Measurements from ENCODE around the gene ATG2B. TPM values are rescaled to one million over a fixed set of nuclear protein-coding genes. Genes with fewer than 3 reads are reported as not detected.

Gene ATG2B, protein sequence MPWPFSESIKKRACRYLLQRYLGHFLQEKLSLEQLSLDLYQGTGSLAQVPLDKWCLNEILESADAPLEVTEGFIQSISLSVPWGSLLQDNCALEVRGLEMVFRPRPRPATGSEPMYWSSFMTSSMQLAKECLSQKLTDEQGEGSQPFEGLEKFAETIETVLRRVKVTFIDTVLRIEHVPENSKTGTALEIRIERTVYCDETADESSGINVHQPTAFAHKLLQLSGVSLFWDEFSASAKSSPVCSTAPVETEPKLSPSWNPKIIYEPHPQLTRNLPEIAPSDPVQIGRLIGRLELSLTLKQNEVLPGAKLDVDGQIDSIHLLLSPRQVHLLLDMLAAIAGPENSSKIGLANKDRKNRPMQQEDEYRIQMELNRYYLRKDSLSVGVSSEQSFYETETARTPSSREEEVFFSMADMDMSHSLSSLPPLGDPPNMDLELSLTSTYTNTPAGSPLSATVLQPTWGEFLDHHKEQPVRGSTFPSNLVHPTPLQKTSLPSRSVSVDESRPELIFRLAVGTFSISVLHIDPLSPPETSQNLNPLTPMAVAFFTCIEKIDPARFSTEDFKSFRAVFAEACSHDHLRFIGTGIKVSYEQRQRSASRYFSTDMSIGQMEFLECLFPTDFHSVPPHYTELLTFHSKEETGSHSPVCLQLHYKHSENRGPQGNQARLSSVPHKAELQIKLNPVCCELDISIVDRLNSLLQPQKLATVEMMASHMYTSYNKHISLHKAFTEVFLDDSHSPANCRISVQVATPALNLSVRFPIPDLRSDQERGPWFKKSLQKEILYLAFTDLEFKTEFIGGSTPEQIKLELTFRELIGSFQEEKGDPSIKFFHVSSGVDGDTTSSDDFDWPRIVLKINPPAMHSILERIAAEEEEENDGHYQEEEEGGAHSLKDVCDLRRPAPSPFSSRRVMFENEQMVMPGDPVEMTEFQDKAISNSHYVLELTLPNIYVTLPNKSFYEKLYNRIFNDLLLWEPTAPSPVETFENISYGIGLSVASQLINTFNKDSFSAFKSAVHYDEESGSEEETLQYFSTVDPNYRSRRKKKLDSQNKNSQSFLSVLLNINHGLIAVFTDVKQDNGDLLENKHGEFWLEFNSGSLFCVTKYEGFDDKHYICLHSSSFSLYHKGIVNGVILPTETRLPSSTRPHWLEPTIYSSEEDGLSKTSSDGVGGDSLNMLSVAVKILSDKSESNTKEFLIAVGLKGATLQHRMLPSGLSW (N-terminal part only)
- total RNA-seq (15.2 TPM), polyA plus RNA-seq (9.6 TPM)
- long read RNA-seq, donor 1 = 0 reads
- long read RNA-seq, donor 2 = 0 reads
- long read RNA-seq, donor 3 = 0 reads
- long read RNA-seq, donor 4 = 0 reads
- long read RNA-seq, donor 5, partial matches to known transcripts = 0 of 11 reads
- long read RNA-seq, donor 5, other reads (novel, unspliced or antisense) = 11 of 11 reads
- long read RNA-seq, donor 6, partial matches to known transcripts = 7 of 7 reads
- long read RNA-seq, donor 6, other reads (novel, unspliced or antisense) = 0 of 7 reads
- long read RNA-seq, donor 7, partial matches to known transcripts = 0 of 14 reads
- long read RNA-seq, donor 7, other reads (novel, unspliced or antisense) = 14 of 14 reads
- long read RNA-seq, donor 8 = 0 reads
- long read RNA-seq, donor 9 = 0 reads
- long read RNA-seq, donor 10 = 0 reads

DNA sequence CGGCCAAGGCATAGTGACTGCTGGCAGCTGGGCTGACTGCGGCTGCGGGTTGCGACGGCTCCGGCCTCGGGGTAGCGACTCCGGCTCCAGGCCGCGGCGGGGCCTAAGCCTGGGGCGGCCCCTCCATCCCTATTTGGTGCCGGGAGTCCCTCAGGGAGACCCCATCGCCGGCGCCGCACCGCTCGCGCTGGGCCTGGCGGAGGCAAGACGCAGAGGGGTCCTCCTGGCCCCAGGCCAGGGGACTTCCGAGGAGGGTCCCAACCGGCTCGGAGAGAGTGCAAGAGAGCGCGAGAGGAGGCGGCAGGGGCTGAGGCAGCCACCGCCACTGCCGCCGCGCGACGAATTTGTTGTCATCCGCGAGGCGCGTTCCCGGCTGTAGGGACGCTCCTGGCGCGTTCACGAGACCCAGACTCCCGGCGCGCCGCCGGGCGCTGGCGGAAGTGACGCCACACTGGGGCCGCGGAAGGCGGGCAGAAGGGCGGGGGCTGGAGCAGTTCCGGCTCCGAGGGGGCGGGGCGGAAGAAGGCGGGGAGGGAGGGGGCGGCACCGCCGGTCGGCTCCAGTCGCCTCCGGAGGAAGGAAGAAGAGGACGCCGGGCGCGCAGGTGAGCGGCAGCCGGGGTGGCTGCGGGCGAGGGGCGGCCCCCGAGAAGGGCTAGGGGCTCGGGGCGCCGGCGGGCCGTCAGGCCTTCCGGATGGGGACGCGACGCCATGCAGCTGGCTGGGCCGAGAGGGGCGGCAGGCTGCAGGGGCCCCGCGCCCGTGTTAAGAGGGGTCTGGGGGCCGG, at the start of gene ATG2B, which contains the start of gene GSKIP:
ATG2B (minus strand) TSS at position 377 of the 786 bp plus-strand sequence; CDS start at position 12, 365 bp downstream.
GSKIP (plus strand) TSS at position 562 of the 786 bp plus-strand sequence. CDS start 18,722 bp downstream, outside the sequence.
- DNase-seq (ENCODE audit: low read depth in 6 of 9, low spot score in 9 of 9) = peak; percentile 77 to 99 (median 94)
- Histone ChIP-seq H3K27me3 (ENCODE audit: control insufficient read depth in 2 of 2, insufficient read depth in 1 of 2, low read length in 1 of 2) (no peaks in the 10 kb centered on the region), H3K36me3 (ENCODE audit: control insufficient read depth in 2 of 2, insufficient read depth in 2 of 2, low read length in 1 of 2) (no peaks in the 10 kb centered on the region), H3K9me3 (ENCODE audit: control insufficient read depth in 2 of 2, insufficient read depth in 1 of 2, low read length in 1 of 2) (no peaks in the 10 kb centered on the region), H3K4me1 (ENCODE audit: control insufficient read depth in 2 of 2, insufficient read depth in 2 of 2, low read length in 2 of 2) (peaks cover 10 to 11% of the 10 kb centered on the region in 2 donors), H3K4me3 (ENCODE audit: low read length in 2 of 2) (peak within 1 kb of the TSS; percentile 77 to 96), H3K27ac (ENCODE audit: low read depth in 1 of 2, low read length in 1 of 2) (peak within 1 kb of the TSS; percentile 89 to 98)
- WGBS = under 1% methylated on average over 92 of the region's 92 CpGs

DNA sequence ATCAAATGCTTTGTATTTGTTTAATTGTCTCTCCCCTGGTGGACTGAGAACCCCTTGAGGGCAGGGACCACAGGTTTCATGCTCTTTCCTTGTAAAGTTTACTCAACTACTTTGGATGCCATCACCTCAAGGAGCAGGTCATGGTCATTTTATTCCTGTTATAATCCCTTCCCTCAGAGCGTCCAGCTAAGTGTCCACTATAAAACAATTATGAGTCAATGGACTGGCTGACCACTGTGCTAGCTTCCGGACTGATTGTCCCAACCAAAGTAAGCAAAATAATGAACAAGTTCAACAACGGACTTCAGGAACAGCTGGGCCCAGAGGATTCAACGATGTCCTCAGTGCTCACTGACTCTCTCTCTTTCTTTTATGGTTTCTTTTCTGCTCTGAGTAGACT, 47.0 kb upstream of the ATG2B start:
- no peaks in the 10 kb centered on the region for H3K9me3 ChIP-seq (ENCODE audit: control insufficient read depth in 2 of 2, insufficient read depth in 1 of 2, low read length in 1 of 2)
- H3K27ac ChIP-seq (ENCODE audit: low read depth in 1 of 2, low read length in 1 of 2) = no peak overlapping the region
- 96% methylated on average over 4 of the region's 4 CpGs for WGBS
- no peaks in the 10 kb centered on the region for H3K36me3 ChIP-seq (ENCODE audit: control insufficient read depth in 2 of 2, insufficient read depth in 2 of 2, low read length in 1 of 2)
- no peaks in the 10 kb centered on the region for H3K27me3 ChIP-seq (ENCODE audit: control insufficient read depth in 2 of 2, insufficient read depth in 1 of 2, low read length in 1 of 2)
- no peaks in the 10 kb centered on the region for H3K4me1 ChIP-seq (ENCODE audit: control insufficient read depth in 2 of 2, insufficient read depth in 2 of 2, low read length in 2 of 2)
- DNase-seq (ENCODE audit: low read depth in 6 of 9, low spot score in 9 of 9) = no peak
- H3K4me3 ChIP-seq (ENCODE audit: low read length in 2 of 2) = no peak overlapping the region

DNA sequence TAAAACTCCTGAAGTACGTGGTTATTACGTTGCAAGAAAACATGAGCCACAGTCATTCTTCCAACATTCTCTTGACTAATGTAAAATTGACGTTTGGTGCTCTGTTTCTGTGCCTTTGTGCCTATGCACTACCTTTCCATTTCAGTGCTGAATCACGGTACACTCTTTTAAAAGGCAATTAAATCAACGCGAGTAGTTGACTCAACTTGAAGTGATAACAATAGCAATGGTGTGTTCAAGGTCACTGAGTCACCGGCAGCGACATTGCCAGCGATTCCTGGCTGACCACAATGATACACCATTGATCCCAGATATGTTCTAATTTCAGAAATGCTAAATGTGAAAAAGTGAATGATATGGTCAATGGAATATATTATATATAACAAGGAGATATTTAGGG, 46.6 kb upstream of the ATG2B start:
- Histone ChIP-seq H3K27ac (ENCODE audit: low read depth in 1 of 2, low read length in 1 of 2) (no peak overlapping the region), H3K4me3 (ENCODE audit: low read length in 2 of 2) (no peak overlapping the region), H3K36me3 (ENCODE audit: control insufficient read depth in 2 of 2, insufficient read depth in 2 of 2, low read length in 1 of 2) (no peaks in the 10 kb centered on the region), H3K27me3 (ENCODE audit: control insufficient read depth in 2 of 2, insufficient read depth in 1 of 2, low read length in 1 of 2) (no peaks in the 10 kb centered on the region), H3K4me1 (ENCODE audit: control insufficient read depth in 2 of 2, insufficient read depth in 2 of 2, low read length in 2 of 2) (no peaks in the 10 kb centered on the region), H3K9me3 (ENCODE audit: control insufficient read depth in 2 of 2, insufficient read depth in 1 of 2, low read length in 1 of 2) (no peaks in the 10 kb centered on the region)
- no peak for DNase-seq (ENCODE audit: low read depth in 6 of 9, low spot score in 9 of 9)
- WGBS = 97% methylated on average over 9 of the region's 9 CpGs

DNA sequence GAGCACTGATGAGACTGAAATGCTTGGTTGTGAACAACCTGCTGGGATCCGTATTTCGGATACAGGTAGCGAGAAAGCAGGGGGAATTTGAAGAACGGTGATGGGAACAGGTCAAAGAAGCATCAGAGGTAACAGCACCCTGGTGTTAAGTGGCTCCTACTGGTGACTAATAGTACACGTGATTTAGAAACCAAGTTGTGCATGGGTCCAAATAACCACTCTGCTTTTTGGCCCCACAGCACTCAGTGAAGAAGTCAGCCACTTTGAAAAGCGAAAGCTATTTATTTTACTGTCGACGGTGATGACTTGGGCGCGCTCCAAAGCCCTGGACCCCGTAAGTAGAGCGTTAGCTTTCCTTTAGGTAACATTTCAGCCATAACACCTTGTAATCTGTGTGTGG, 45.5 kb upstream of the ATG2B start:
- H3K27me3 ChIP-seq (ENCODE audit: control insufficient read depth in 2 of 2, insufficient read depth in 1 of 2, low read length in 1 of 2) = no peaks in the 10 kb centered on the region
- H3K9me3 ChIP-seq (ENCODE audit: control insufficient read depth in 2 of 2, insufficient read depth in 1 of 2, low read length in 1 of 2) = no peaks in the 10 kb centered on the region
- no peak for DNase-seq (ENCODE audit: low read depth in 6 of 9, low spot score in 9 of 9)
- 94% methylated on average over 12 of the region's 12 CpGs for WGBS
- H3K4me3 ChIP-seq (ENCODE audit: low read length in 2 of 2) = no peak overlapping the region
- H3K27ac ChIP-seq (ENCODE audit: low read depth in 1 of 2, low read length in 1 of 2) = no peak overlapping the region
- H3K36me3 ChIP-seq (ENCODE audit: control insufficient read depth in 2 of 2, insufficient read depth in 2 of 2, low read length in 1 of 2) = no peaks in the 10 kb centered on the region
- no peaks in the 10 kb centered on the region for H3K4me1 ChIP-seq (ENCODE audit: control insufficient read depth in 2 of 2, insufficient read depth in 2 of 2, low read length in 2 of 2)

DNA sequence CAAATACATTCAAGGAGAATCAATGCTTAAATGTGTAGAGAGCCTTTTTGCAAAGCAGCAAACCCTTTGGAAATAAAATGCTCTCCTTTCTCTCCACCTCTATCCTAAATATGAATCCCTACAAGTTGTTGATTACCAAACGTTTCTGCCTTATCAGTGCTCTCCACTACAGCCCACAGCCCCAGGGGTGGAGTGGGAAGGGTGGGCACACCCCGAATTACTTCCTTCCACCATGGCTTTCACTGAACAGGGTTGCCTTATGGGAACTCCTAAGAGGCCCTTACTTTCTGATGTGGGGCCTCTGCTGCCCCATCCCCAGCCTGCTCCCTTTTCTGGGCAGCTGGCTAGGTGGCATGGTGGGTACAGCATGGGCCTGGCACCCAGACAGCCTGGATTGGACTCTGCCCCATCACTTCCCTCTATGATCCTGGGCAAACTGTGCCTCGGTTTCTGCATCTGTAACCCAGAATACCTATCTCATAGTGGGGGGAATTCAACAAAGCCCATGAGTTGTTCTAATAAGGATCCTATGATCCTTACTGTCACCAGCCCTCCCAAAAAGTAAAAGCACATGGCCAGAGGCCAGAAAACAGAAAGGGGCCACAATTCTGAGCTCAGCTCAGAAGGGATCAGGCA, 44.9 kb upstream of the ATG2B start:
- H3K4me1 ChIP-seq (ENCODE audit: control insufficient read depth in 2 of 2, insufficient read depth in 2 of 2, low read length in 2 of 2) = no peaks in the 10 kb centered on the region
- no peak overlapping the region for H3K27ac ChIP-seq (ENCODE audit: low read depth in 1 of 2, low read length in 1 of 2)
- H3K36me3 ChIP-seq (ENCODE audit: control insufficient read depth in 2 of 2, insufficient read depth in 2 of 2, low read length in 1 of 2) = no peaks in the 10 kb centered on the region
- 37% methylated on average over 3 of the region's 3 CpGs for WGBS
- no peak overlapping the region for H3K4me3 ChIP-seq (ENCODE audit: low read length in 2 of 2)
- no peaks in the 10 kb centered on the region for H3K27me3 ChIP-seq (ENCODE audit: control insufficient read depth in 2 of 2, insufficient read depth in 1 of 2, low read length in 1 of 2)
- no peaks in the 10 kb centered on the region for H3K9me3 ChIP-seq (ENCODE audit: control insufficient read depth in 2 of 2, insufficient read depth in 1 of 2, low read length in 1 of 2)
- DNase-seq (ENCODE audit: low read depth in 6 of 9, low spot score in 9 of 9) = no peak

DNA sequence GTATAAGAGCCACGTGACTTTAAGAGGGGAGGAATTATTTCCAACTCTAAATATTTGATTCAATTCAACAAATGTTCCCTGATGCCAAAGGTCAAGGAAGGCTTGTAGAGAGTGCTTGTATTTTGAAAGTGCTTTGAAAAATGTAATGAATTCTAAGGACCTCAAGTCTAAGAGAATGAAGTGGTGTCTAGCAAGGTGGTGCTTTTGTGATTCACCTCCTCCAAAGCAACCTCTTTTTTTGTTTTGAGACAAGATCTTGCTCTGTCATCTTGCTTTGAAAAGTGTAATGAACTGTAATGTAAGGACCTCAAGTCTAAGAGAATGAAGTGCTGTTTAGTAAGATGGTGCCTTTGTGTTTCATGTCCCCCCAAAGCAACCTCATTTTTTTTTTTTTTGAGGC, 42.5 kb upstream of the ATG2B start:
- WGBS = 92% methylated on average over 1 of the region's 1 CpG
- peak in 1 of 9 donors; percentile 7 for DNase-seq (ENCODE audit: low read depth in 6 of 9, low spot score in 9 of 9)
- H3K9me3 ChIP-seq (ENCODE audit: control insufficient read depth in 2 of 2, insufficient read depth in 1 of 2, low read length in 1 of 2) = no peaks in the 10 kb centered on the region
- no peak overlapping the region for H3K27ac ChIP-seq (ENCODE audit: low read depth in 1 of 2, low read length in 1 of 2)
- no peaks in the 10 kb centered on the region for H3K36me3 ChIP-seq (ENCODE audit: control insufficient read depth in 2 of 2, insufficient read depth in 2 of 2, low read length in 1 of 2)
- no peak overlapping the region for H3K4me3 ChIP-seq (ENCODE audit: low read length in 2 of 2)
- H3K4me1 ChIP-seq (ENCODE audit: control insufficient read depth in 2 of 2, insufficient read depth in 2 of 2, low read length in 2 of 2) = no peaks in the 10 kb centered on the region
- H3K27me3 ChIP-seq (ENCODE audit: control insufficient read depth in 2 of 2, insufficient read depth in 1 of 2, low read length in 1 of 2) = no peaks in the 10 kb centered on the region

DNA sequence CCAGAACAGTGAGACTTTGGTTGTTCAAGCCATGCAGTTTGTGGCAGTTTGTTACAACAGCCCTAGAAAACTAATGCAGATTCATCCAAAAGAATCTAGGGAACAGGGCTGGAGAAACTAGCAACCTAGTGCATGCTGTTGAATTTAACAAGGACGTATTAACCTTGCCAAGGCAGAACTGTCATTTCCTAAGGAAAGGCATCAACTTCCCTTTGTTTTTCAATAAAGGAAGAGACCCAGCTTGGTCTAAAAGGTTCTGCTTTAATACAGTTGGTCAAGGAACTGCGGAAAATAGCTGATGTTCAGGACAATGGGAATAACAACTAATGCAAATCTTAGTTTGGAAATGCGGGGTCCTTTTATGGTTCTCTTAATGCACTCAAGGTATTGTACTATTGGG, 40.3 kb upstream of the ATG2B start:
- H3K4me1 ChIP-seq (ENCODE audit: control insufficient read depth in 2 of 2, insufficient read depth in 2 of 2, low read length in 2 of 2) = no peaks in the 10 kb centered on the region
- H3K27me3 ChIP-seq (ENCODE audit: control insufficient read depth in 2 of 2, insufficient read depth in 1 of 2, low read length in 1 of 2) = peaks cover 0 to 6% of the 10 kb centered on the region in 2 donors
- H3K27ac ChIP-seq (ENCODE audit: low read depth in 1 of 2, low read length in 1 of 2) = no peak overlapping the region
- no peak for DNase-seq (ENCODE audit: low read depth in 6 of 9, low spot score in 9 of 9)
- H3K9me3 ChIP-seq (ENCODE audit: control insufficient read depth in 2 of 2, insufficient read depth in 1 of 2, low read length in 1 of 2) = no peaks in the 10 kb centered on the region
- no peak overlapping the region for H3K4me3 ChIP-seq (ENCODE audit: low read length in 2 of 2)
- no peaks in the 10 kb centered on the region for H3K36me3 ChIP-seq (ENCODE audit: control insufficient read depth in 2 of 2, insufficient read depth in 2 of 2, low read length in 1 of 2)
- WGBS = 85% methylated on average over 3 of the region's 3 CpGs

Measured in thymus (tissue), 14 donors.